Measurements from ENCODE around the gene SDHAF2. TPM values are rescaled to one million over a fixed set of nuclear protein-coding genes. Genes with fewer than 3 reads are reported as not detected.

Gene SDHAF2
- total and polyA plus RNA-seq, 2 of the 4 experiments (the other 2 are of a cell fraction): 50.4 to 91.1 TPM

- CTCF ChIA-PET: no interaction called here
- dilution Hi-C loops (cut with HindIII; ENCODE audit: low sequenced_read_pairs, unreplicated experiment): no loop called here
- intact Hi-C loops (cut with micrococcal nuclease): no loop called here
- no peak overlapping the region for H3K9ac ChIP-seq (ENCODE audit: low read depth, low read length)
- no CpG with 5 or more reads among the region's 5 CpGs for WGBS, 2 experiments (ENCODE audit: extremely low coverage in 2 of 2, insufficient read length in 1 of 2)
- no peak overlapping the region for H3K18ac ChIP-seq (ENCODE audit: low read depth, low read length)
- no peak overlapping the region for H3K14ac ChIP-seq (replicated peaks; ENCODE audit: low read depth, low read length)
- no peak overlapping the region for H3K27ac ChIP-seq (ENCODE audit: insufficient read depth, low read length)
- DNase-seq: no peak
- no peaks in the 10 kb centered on the region for H3K9me3 ChIP-seq (ENCODE audit: control insufficient read depth, insufficient read depth, low read length)
- no peak overlapping the region for H4K91ac ChIP-seq (ENCODE audit: insufficient read depth, low read depth, low read length)
- POLR2A ChIA-PET (ENCODE audit: unreplicated experiment): no interaction called here
- H2AK9ac ChIP-seq (replicated peaks; ENCODE audit: low read depth, low read length, poor library complexity): no peak overlapping the region
- H4K8ac ChIP-seq (ENCODE audit: low read depth in 2 of 2, low read length in 2 of 2): no peak overlapping the region
- H3K4ac ChIP-seq (ENCODE audit: low read depth, low read length): no peak overlapping the region
- H2BK120ac ChIP-seq (ENCODE audit: low read depth, low read length): no peak overlapping the region
- no peaks in the 10 kb centered on the region for H3K79me1 ChIP-seq (ENCODE audit: low read depth in 1 of 2, low read length in 2 of 2)
- H4K5ac ChIP-seq (ENCODE audit: low read depth, low read length): no peak overlapping the region
- no peak overlapping the region for H3K4me2 ChIP-seq (ENCODE audit: low read depth, low read length)
- no TSS peak for BruUV-seq (replicated peaks)
- 0 out of 2 replicates have a peak, but pooled peaks cover 4% of the 10 kb centered on the region for H3K9me1 ChIP-seq (ENCODE audit: insufficient read depth, low read length)
- in situ Hi-C loops (cut with MboI; ENCODE audit: low sequenced_read_pairs): no loop called here
- no peak overlapping the region for H2AFZ ChIP-seq (replicated peaks; ENCODE audit: low read length, poor library complexity)
- no peaks in the 10 kb centered on the region for H4K20me1 ChIP-seq (ENCODE audit: insufficient read depth, low read length)
- no peak for ATAC-seq (ENCODE audit: low read depth)
- H3K4me3 ChIP-seq (ENCODE audit: insufficient read depth, low read depth, low read length): no peak overlapping the region
- no peaks in the 10 kb centered on the region for H3K36me3 ChIP-seq (ENCODE audit: control insufficient read depth, insufficient read depth, low read length)
- no peak overlapping the region for H2AK5ac ChIP-seq (ENCODE audit: low read depth, low read length)
- peaks cover 14% of the 10 kb centered on the region; the same call in 1 of the 2 replicates for H3K27me3 ChIP-seq (ENCODE audit: control insufficient read depth, insufficient read depth, low read length)
- no peak overlapping the region for H2BK15ac ChIP-seq (ENCODE audit: low read depth, low read length)
- no peak overlapping the region for H2BK20ac ChIP-seq (ENCODE audit: low read depth, low read length)
- TF ChIP-seq RAD21 (IDR thresholded peaks at IDR 0.05; ENCODE audit: low read length) (no peak), RCOR1 (IDR thresholded peaks at IDR 0.05; ENCODE audit: insufficient replicate concordance, low read length) (no peak), SMC3 (IDR thresholded peaks at IDR 0.05; ENCODE audit: low read depth, low read length) (no peak), NFE2L2 (IDR thresholded peaks at IDR 0.05; ENCODE audit: low read depth, low read length) (no peak), POLR2A (IDR thresholded peaks at IDR 0.05; ENCODE audit: low read depth, low read length) (no peak), FOS (IDR thresholded peaks at IDR 0.05; ENCODE audit: low read depth, low read length) (no peak), CEBPB (IDR thresholded peaks at IDR 0.05; ENCODE audit: low read depth, low read length) (no peak), RFX5 (IDR thresholded peaks at IDR 0.05; ENCODE audit: low read depth, low read length) (no peak), MAZ (IDR thresholded peaks at IDR 0.05; ENCODE audit: borderline replicate concordance, low read depth, low read length) (no peak), CTCF (conservative IDR thresholded peaks at IDR 0.05; ENCODE audit: low read depth, low read length) (no peak), CHD1 (IDR thresholded peaks at IDR 0.05; ENCODE audit: low read depth, low read length) (no peak)
- no peak overlapping the region for H2BK5ac ChIP-seq (ENCODE audit: low read depth, low read length, poor library complexity, severe bottlenecking)
- no peak overlapping the region for H3K23ac ChIP-seq (ENCODE audit: low read depth, low read length)
- peaks cover 22% of the 10 kb centered on the region for H3K4me1 ChIP-seq (ENCODE audit: control insufficient read depth, insufficient read depth, low read length)
- H3K56ac ChIP-seq (ENCODE audit: extremely low read depth, insufficient read depth, low read length): no peak overlapping the region
Measured at GRCh38 chr11:61486779-61487178, 56.9 kb downstream of the SDHAF2 start.
